Measurements from ENCODE around the gene BSN.

GRCh38 chr3:49699281-49699979 is 145.2 kb downstream of the BSN start:
- TF ChIP-seq CTCF (IDR thresholded peaks at IDR 0.05; ENCODE audit: extremely low read depth in 1 of 2, insufficient read depth in 1 of 2, low read depth in 1 of 2, low read length in 2 of 2) (no peak), EZH2 (IDR thresholded peaks at IDR 0.05; ENCODE audit: borderline replicate concordance, low read depth, low read length, severe bottlenecking) (no peak), POLR2A (IDR thresholded peaks at IDR 0.05; ENCODE audit: low read depth, low read length) (no peak), POLR2AphosphoS5 (IDR thresholded peaks at IDR 0.05; ENCODE audit: insufficient read depth, low read depth, low read length) (no peak), MAX (IDR thresholded peaks at IDR 0.05; ENCODE audit: insufficient read depth, insufficient read length) (no peak), FOS (IDR thresholded peaks at IDR 0.05; ENCODE audit: borderline replicate concordance, insufficient read depth, low read length) (no peak)

Data from endothelial cell of umbilical vein (primary cell).